GM21737 (cell line): ENCODE results near the gene PLPPR2.
"Not testable (repeated sequence)": the region's sequence is repeated elsewhere in the genome, so short reads cannot be mapped to it uniquely, and the experiment has no call there.

Experiments used
- ATAC-seq: cut with Tn5 transposase; IDR thresholded peaks from one replicate; pipeline ENCODE4 v1.9.1; 2021; ENCODE audit warnings: mild to moderate bottlenecking, moderate library complexity; ENCODE audit not compliant: unreplicated experiment

The PLPPR2 gene

GRCh38 chr19:11397089-11397610 is 41.9 kb downstream of the PLPPR2 start:
- no peak for ATAC-seq

GRCh38 chr19:11399667-11400066 is 44.4 kb downstream of the PLPPR2 start:
- ATAC-seq: no peak

- no peak for ATAC-seq
Measured at GRCh38 chr19:11400798-11401197, 45.6 kb downstream of the PLPPR2 start.

GRCh38 chr19:11401808-11402543 is 46.7 kb downstream of the PLPPR2 start:
- ATAC-seq: no peak

GRCh38 chr19:11404588-11405222 is 49.5 kb downstream of the PLPPR2 start:
- ATAC-seq: no peak

- no peak for ATAC-seq
Measured at GRCh38 chr19:11405846-11406643, 50.8 kb downstream of the PLPPR2 start.

- not testable (repeated sequence) for ATAC-seq
Measured at GRCh38 chr19:11406703-11407236, 51.5 kb downstream of the PLPPR2 start.

- ATAC-seq: no peak
Measured at GRCh38 chr19:11408591-11408990, 53.4 kb downstream of the PLPPR2 start.

GRCh38 chr19:11410682-11411081 is 55.5 kb downstream of the PLPPR2 start:
- ATAC-seq: no peak

GRCh38 chr19:11414544-11414943 is 59.3 kb downstream of the PLPPR2 start:
- no peak for ATAC-seq
